Skin epidermis (tissue), 12 donors: ENCODE results near the gene NEK7.
A peak's percentile ranks its signal among the peaks of the same experiment; 100 is the strongest.
"Not testable (repeated sequence)": the region's sequence is repeated elsewhere in the genome, so short reads cannot be mapped to it uniquely, and the experiment has no call there.

Experiments
- H3K27ac ChIP-seq, 21 experiments: fragments of 200-600 bp; sonication (generic) in 11 of 21; one replicate each; pipeline ENCODE4 v1.5.0; 2020; ENCODE audit warnings: mild to moderate bottlenecking in 3 of 21, inconsistent platforms in 2 of 21, moderate library complexity in 2 of 21
- H3K4me3 ChIP-seq, 7 experiments: fragments of 200-600 bp; sonication (generic) in 2 of 7; one replicate each; pipeline ENCODE4 v1.5.0; 2020; ENCODE audit warnings: inconsistent platforms in 2 of 7, mild to moderate bottlenecking in 2 of 7, moderate library complexity in 1 of 7

The NEK7 gene

DNA sequence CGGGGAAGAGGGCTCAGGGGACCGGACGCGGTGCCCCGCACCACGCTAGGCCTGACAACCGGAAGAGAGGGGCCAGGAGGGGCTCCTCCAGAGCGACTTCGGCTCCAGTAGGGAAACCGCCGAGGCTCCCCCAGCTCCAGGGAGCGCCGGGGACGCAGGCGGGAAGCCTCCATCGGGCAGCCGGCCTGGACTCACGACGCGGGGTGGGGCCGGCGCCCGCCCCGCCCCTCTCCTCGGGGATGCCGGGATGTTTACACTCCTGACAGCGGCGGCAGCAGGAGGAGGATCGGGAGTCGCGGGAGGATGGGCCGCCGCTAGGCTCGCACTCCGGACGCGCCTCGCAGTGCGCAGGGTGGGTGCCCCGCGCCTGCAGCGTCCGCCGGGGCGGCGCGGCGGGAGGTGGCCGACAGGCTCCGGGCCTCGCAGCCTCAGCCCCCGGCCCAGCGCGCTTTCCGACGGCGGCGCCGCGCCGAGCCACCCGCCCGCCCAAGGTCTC is at the start of gene NEK7:
Gene NEK7 (plus strand): TSS at position 254 of the 496 bp plus-strand sequence. CDS start 75,583 bp downstream, outside the sequence.
- H3K27ac ChIP-seq: peak within 1 kb of the TSS; percentile 93 to 99 (median 98)
- H3K4me3 ChIP-seq: peak within 1 kb of the TSS; percentile 72 to 100 (median 96)

DNA sequence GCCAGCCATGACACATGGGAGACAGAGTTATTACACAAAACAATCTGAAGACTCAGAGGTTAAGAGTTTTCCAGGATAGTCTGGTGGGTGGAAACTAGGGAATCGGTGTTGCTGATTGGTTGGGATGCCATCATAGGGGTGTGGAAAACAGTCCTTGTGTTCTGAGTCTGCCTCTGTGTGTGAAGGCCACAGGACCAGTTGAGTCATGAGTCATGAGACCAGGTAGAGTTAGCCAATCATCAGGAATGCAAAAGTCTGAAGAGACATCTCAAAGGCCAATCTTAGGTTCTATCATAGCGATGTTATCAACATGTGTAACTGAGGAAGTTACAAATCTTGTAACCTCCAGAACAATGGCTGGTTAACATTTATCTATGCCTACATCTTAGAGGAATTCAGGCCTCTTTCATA is 49.7 kb upstream of the NEK7 start:
- no peak overlapping the region for H3K4me3 ChIP-seq
- H3K27ac ChIP-seq: no peak overlapping the region

DNA sequence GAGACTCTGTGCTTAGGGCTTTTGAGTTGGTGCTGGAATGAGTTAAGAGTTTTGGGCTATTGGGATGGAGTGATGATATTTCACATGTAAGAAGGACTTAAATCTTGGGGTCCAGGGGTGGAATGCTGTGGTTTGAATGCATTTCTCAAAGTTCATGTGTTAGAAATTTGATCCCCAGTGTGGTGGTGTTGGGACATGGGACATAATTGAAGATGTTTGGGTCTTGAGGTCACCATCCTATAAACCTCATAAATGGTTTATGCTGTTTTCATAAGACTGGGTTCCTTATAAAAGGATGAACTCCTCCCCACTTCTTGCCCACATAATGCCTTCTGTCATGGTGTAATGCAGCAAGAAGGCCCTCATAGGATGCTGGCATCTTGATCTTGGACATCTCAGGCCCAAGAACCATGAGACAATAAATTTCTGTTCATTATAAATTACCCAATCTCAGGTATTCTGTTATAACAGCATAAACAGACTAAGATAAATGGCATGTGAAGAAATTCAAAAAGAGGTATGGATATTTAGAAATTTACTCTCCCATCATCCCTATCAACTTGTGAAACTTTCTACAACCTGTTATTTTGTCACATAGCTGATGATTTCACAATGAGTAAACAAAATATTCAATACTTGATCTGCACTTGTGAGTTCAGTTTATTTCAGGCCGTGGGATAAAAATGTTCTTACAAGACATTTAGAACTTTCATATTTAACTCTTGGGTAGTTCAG is 48.0 kb upstream of the NEK7 start:
- no peak overlapping the region for H3K4me3 ChIP-seq
- no peak overlapping the region for H3K27ac ChIP-seq

DNA sequence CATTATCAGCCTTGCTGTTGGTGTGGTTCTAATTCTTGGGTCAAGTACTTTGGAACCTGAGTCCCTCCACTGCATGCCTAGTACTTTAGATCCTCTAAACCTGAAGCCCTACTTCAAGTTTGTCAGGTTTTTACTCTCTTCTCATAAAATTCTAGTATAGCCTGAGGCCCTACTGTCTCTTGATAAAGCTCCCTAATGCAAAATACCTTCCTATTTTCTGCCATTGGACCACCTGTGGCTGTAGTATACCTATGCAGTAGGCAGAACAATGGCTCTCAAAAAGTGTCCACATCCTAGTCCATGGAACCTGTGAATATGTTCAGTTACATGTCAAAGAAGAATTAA is 47.5 kb upstream of the NEK7 start:
- no peak overlapping the region for H3K27ac ChIP-seq
- no peak overlapping the region for H3K4me3 ChIP-seq

DNA sequence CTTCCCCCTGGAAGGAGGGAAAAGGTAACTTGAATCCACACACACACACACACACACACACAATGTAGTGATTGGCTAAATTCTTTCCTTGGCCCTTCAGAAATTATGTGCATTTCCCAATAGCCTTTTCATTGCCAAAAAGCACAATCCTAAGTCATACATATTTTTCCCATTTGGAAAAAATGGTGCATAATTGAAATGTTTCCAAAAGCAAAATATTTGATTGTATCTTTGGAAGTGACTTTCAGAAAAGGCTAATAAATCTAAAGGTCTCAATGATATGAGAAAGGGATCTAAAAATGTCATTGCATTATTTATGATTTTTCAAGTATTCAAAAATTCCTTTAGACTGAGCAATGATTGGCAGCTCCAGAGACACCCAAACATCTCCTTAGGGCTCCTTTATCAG is 43.5 kb upstream of the NEK7 start:
- no peak overlapping the region for H3K27ac ChIP-seq
- H3K4me3 ChIP-seq: no peak overlapping the region

DNA sequence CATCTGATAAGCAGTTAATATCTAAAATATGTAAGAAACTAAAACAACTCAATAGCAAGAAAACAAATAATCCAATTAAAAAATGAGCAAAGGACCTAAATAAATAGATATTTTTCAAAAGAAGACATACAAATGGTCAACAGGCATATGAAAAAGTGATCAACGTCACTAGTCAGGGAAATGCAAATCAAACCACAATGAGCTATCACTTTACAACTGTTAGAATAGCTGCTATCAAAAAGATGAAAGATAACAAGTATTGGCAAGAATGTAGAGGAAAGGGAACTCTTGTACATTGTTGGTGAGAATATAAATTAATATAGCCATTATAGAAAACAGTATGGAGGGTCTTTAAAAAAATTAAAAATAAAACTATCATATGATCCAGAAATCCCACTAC is 40.7 kb upstream of the NEK7 start:
- Histone ChIP-seq H3K4me3 (no peak overlapping the region), H3K27ac (no peak overlapping the region)

DNA sequence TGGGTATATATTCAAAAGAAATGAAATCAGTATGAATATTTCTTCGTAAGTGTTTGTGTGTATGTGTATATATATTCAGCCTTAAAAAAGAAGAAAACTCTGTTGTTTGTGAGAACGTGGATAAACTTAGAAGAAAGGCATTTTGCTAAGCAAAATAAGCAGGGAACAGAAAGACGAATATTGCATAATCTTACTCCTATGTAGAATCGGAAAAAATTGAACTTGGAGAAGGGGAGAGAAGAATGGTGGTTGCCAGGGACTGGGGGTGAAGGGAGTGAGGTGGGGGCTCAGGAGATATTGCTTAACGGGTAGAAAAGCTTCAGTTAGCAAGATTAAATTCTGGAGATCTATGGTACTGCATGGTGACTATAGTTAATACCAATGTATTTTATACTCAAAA is 40.3 kb upstream of the NEK7 start:
- Histone ChIP-seq H3K4me3 (no peak overlapping the region), H3K27ac (no peak overlapping the region)

DNA sequence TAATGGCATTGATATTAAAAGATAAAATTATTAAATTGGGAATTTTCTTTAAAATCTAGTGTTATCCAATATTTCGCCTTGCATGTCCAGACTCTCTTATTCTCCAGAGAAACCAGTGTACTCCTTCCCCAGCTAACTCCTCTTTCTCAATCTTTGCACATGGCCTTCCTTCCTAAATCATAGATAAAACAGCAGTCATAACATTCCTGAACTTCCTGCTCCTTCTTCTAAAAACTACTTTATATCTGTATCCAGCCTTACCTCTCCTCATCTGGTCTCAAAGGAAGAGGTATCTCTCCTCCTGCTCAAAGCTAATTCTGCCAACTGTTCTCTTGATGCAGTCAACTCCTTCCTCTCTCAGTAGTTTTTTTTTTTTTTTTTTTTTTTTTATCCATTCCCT is 39.5 kb upstream of the NEK7 start:
- Histone ChIP-seq H3K4me3 (no peak overlapping the region), H3K27ac (no peak overlapping the region)

DNA sequence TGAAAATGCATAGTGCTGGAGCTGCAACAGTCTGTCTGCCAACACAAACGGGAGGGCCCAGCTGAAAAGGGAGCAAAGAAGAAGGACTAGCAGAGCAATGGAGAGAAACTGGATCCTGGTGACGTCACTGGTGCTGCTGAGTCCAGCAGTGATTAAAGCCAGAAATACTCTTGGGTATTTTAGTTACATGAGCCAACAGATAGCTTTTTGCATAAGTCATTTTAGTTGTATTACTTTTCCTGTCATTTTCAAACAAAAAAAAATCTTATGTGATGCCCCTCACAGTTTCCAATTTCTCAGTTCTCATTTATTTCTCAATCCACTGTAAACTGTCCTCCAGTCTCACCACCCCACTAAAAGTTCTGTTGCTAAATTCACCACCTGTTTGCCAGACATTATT is 38.7 kb upstream of the NEK7 start:
- no peak overlapping the region for H3K4me3 ChIP-seq
- no peak overlapping the region for H3K27ac ChIP-seq

DNA sequence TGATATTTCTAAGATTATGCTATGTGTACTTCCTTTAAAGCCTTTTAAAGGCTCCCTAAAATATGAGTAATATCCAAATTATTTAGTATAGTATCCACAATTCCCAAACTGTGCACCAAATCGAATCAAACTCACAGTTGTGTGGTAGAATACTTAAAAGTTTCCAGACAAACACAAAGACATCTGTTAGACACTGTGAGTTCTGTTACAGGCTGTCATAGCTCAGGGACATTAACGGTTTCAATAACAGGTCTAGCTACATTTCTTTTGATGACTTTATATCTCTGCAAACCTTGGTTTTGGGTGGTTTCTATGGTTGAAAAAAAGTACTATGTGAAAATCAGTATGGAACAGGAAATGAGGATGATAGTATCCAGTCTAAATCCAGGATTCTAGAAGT is 36.9 kb upstream of the NEK7 start:
- Histone ChIP-seq H3K27ac (no peak overlapping the region), H3K4me3 (no peak overlapping the region)

DNA sequence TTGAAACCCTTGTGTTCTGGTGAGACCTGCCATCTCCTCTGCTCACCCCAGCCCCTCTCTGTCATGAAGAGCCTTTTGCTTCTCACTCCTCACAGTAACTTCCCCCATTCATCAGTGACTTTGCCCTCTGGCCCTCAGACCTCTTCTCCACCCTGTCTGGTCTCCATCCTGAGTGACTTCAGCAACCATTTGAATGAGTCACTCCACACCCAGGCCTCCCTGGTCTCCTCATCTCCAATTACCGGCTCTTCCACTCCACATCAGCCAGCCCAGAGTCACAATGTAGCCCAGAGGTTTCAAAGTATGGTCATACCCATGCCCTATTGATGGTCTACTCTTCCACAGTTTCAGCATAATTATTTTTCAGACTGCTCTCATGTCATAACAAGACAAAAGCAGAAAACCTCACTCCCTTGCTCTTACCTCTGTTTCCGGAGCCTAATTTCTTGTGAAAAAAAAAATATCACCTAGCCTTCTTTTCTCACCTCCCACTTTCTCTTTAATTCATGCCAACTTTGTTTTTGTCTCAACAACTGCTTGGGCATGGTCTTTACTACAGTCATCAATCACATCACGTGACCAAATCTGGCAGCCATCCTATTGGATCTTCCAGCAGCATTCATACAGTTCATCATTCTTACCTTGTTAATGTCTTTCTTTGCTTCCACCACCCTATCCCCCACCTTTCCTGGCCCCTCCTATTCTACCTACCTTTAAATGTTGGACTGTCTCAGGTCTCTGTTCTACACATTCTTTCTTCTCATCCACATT is 35.6 kb upstream of the NEK7 start:
- peak overlapping the region in 1 of 21 experiments; percentile 42 for H3K27ac ChIP-seq
- H3K4me3 ChIP-seq: no peak overlapping the region

DNA sequence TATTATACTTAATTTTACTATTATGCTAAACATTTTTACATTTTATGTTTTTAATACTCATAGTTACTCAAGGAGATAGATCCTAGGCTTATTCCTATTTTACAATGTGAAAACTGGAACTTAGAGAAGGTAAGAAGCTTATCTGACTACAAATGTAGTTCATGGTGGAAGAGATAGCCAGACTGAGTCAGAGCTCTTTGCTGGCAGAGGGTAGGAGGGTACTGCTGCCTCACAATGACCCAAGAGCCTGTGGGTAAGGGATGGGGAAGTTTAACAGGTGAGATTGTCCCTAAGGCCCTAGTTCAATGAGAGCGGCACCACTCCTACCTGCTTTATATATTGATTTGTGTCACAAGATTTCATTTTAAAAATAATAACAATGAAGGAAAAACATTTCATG is 34.1 kb upstream of the NEK7 start:
- no peak overlapping the region for H3K27ac ChIP-seq

DNA sequence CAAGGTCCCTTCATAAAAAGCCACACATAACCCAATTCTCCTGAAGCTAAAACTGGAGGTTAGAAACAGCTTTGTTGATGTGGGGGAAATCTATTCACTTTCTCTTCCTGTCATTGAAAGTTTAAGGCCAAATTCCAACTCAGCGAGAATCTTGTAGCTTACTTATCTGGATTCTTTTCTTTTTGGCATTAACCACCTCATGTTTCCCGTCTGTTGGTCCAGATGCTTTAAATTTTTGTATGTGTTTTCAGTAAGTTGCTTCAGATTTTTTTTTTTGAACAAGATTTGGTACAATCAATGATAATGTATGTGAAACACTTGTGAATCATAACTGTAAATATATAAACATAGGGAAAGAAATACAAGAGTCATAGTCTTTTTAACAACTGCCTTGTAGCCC is 33.7 kb upstream of the NEK7 start:
- no peak overlapping the region for H3K27ac ChIP-seq
- H3K4me3 ChIP-seq: no peak overlapping the region

More for the DNA sequence above, 34.1 kb upstream of the NEK7 start:
- no peak overlapping the region for H3K4me3 ChIP-seq

DNA sequence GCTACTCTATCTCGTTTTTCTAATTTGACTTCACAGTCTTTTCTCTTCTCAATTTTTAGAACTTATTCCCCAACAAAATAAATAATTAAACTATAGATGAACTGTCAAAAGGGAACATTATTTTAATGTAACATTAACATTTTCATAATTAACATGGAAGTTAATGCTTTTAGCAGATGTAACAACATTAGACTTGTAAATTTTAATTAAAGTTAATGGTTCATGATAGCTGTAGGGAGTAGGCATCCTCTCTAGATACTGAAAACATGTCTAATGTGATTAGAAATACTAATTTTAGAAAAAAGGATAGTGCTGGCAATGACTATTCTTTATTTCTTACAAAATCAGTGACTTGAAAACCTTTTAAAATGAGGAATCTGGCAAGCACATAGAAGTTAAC is 32.1 kb upstream of the NEK7 start:
- Histone ChIP-seq H3K4me3 (no peak overlapping the region), H3K27ac (no peak overlapping the region)

DNA sequence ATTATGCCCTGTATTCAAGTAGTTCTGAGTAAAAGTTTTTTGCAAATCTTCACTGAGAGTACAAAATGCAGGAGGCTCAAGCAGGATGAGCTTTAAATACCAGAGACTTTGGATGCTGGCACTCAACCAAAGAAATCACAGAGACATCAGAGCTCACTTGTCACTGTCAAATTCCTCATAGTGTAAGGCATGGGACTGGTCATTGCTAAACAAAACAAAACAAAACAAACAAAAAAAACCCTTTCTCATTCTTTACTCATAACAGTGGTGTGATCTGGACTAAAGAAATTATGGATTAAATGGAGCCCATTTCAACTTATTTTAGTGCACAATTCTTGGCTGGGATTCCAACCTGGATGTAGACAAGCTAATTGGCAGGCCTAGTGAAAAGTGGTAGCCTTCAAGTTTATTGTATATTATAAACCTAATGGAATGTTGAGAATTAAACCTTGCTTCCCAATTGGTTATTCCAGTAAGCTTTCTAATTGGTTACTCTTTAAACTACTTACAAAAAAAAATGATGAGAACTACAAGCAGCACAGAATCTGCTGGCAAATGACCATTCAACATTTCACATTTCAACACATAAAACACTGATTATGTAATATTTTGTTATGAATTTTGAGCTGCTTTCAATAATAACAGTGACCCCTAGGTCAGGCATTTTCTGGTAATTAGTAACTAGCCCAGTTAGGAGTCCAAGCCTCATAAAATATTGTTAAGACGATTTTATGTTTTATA is 30.6 kb upstream of the NEK7 start:
- H3K27ac ChIP-seq: no peak overlapping the region

DNA sequence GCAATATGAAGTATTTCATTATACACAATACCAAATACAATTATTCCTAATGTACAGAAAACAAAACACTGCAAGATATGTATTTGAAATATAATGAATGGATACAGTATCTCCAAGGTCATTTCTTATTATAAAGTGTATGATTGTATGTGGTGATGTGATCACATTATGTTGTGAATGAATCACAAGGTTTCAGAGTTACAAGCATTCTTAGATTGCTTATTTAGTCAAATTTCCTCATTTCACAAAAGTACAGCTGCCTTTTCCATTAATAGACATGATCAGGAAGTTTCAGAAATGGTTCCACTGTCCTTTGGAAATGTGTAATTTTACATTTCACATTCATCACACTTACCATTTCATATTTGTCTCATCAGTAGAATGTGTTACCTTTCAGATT is 28.3 kb upstream of the NEK7 start:
- Histone ChIP-seq H3K4me3 (no peak overlapping the region), H3K27ac (no peak overlapping the region)

More for the DNA sequence above, 30.6 kb upstream of the NEK7 start:
- H3K4me3 ChIP-seq: no peak overlapping the region

DNA sequence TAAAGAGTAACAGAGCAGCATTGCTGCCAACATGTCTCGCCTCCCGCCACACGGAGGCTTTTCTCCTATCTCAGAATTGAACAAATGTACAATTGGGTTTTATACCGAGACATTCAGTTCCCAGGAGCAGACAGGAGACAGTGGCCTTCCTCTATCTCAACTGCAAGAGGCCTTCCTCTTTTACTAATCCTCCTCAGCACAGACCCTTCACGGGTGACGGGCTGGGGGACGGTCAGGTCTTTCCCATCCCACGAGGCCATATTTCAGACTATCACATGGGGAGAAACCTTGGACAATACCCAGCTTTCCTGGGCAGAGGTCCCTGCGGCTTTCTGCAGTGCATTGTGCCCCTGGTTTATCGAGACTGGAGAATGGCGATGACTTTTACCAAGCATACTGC is 26.7 kb upstream of the NEK7 start:
- H3K4me3 ChIP-seq, H3K27ac ChIP-seq: not testable (repeated sequence)

DNA sequence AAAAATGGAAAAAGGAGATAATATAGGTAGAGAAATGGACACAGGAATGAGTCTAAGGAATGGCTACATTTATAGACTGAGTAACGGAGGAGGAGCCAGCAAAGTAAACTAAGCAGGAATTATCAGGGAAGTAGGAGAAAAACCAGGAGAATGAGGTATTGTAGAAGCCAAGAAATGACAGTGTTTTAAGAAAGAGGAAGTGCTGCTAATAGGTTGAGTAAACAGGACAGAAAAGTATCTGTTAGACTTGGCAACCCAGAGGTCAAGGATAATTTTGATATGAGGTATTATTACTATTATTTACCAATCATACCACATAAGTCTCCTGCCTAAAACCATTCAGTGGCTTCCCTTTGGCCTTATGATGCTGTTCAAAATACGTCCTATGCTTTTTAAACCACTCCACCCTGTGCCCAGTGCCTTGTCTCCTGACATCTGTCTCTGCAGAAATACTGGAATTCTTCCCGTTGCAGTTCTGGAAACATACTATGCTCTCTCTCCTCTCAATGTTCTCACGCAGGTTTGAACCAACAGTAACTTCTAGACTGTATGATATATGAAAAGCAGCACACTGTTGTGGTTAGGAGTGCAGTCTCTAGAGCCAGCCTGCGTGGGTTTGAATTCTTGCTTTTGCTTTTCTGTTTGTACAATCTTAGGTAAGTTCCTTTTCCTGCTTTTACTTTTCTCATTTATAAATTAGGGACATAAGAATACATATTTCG is 24.6 kb upstream of the NEK7 start:
- no peak overlapping the region for H3K4me3 ChIP-seq
- no peak overlapping the region for H3K27ac ChIP-seq

DNA sequence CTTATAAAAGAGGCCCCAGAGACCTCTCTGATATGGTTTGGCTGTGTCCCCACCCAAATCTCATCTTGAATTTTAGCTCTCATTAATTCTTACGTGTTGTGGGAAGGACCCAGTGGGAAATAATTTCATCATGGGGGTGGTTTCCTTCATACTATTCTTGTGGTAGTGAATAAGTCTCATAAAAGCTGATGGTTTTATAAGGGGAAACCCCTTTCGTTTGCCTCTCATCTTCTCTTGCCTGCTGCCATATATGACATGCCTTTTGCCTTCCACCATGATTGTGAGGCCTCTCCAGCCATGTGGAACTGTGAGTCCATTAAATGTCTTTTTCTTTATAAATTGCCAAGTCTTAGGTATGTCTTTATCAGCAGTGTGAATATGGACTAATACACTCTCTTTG is 22.5 kb upstream of the NEK7 start:
- Histone ChIP-seq H3K27ac (no peak overlapping the region), H3K4me3 (no peak overlapping the region)

DNA sequence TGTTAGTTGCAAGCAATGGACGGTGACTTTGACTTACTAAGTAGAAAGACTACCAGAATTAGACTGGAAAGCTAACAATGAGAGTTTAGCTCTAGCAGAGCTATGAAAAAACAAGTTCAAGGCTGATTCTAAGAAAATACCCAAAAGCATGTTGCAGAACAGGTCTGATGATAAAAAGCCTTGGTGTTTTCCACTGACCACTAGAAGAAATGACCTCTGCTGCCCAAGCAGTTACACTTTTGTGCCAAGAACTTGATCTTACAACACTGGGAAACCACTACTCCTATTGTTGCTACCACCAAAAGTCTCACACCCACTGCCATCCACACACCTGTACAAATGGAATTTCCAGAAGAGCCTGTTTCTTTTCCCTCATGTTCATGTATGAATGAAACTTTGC is 21.4 kb upstream of the NEK7 start:
- Histone ChIP-seq H3K4me3 (no peak overlapping the region), H3K27ac (no peak overlapping the region)
